Activated T-cell treated with anti-CD3 and anti-CD28 coated beads, Interleukin-2, amount 50 U/mL, for 1 hour (primary cell): Measurements from ENCODE around the gene NPHP4.
"Not testable (repeated sequence)": the region's sequence is repeated elsewhere in the genome, so short reads cannot be mapped to it uniquely, and the experiment has no call there.

Experiments
- DNase-seq: peaks from one replicate; pipeline ENCODE4 v3.0.0-alpha.2; 2020

Gene NPHP4

DNA sequence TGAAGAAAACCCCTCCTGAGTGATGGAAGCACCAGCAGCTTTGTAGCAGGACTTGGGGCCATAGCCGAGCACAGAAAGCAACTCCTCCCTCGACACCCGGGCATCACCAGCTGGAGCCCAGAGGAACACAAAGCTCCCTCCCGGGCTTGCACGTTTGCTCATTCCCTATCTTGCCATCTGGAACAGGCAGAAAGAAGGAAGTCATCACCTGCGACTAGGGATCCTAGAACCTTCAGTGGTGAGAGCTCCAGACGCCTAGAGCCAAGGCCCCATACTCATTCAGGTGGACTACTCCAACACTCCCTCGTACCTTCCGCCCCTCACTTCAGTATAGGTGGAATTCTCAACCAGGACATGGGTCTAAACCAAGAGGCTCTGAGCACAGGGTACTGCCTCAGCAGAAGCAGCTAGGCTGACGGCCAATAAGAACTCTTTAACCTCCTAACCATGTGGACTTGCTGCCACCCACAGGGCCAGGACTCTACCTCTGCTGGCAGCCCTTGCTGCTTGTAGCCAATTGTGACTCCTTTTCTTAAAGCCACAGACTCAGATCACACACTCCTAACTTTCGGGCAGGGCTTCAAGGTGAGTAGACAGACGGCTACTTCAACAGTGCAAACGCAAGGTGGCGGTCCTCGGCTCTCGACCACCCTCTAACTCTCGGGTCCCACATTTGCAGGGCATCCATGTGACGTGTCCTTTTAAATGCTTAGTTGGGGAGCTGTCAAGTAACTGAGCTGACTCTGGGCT, 65.4 kb downstream of the NPHP4 start:
- DNase-seq, result no peak

DNA sequence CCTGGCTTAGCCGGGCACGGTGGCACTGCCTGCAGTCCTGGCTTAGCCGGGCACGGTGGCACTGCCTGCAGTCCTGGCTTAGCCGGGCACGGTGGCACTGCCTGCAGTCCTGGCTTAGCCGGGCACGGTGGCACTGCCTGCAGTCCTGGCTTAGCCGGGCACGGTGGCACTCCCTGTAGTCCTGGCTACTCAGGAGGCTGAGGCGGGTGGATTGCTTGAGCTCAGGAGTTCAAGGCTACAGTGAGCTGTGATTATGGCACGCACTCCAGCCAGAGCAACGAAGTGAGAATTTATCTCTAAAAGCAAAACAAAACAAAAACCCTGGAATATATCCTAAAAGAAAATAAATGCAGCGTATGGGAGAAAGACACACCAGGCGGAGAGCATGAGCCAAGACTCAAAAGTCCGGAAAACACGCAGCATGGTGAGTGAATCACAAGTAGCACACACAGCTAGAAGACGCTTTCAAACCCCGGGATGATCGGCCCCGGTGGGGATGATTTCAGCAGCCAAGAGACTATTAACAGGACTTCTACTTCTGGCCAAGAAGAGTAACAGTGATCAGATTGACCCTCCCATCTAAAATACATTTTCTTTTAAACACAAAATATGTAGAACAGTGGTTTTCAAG, 69.4 kb downstream of the NPHP4 start:
- not testable (repeated sequence) for DNase-seq

DNA sequence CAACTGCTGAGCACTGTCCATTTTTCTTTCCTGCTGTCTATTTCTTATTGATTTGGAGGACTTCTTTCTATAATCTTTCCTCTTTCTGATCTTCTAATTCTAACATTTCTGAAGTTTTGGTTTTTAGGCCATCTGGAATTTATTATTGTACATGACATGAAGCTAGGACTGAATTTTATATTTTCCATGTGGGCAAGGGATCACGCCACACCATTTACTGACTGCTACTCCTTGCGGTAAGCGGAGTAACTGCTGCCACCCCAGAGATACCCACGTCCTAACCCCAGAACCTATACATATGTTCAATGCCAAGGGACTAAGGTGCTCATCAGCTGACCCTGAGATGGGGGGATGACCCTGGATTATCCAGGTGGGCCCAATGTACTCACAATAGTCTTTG, 70.6 kb downstream of the NPHP4 start:
- no peak for DNase-seq

DNA sequence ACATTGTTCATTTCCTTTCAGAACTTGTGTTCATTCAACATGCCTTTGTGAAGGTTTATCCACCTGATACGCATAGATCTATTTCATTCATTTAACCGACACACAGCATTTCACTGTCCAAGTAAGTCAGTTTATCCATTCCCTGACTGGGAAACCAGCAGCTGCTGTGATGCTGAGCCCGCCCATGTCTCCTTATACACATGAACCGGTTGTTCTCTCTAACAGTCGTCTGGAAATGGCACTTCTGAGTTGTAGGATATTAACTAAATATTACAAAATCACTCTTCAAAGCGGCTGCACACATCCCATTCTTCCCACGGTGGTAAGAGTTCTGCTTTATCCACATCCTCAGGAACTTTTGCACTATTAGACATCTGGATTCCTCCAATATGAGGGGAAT, 71.1 kb downstream of the NPHP4 start:
- no peak for DNase-seq

DNA sequence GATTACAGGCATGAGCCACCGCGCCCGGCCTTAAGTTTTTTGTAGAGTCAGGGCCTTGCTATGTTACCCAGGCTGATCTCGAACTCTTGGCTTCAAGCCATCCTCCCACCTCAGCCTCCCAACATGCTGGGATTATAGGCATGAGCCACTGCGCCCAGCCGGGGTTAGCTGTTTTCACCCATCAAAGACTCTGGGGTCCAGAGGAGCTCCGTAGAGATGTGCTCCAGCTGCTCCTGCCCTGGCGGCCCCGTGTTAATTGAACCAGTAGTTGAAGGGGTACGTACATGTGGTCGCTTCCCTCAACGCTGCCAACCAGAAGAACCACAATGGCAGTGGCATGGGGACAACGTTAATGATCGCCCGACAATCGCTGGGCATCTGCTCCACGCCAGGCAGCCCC, 72.0 kb downstream of the NPHP4 start:
- no peak for DNase-seq

DNA sequence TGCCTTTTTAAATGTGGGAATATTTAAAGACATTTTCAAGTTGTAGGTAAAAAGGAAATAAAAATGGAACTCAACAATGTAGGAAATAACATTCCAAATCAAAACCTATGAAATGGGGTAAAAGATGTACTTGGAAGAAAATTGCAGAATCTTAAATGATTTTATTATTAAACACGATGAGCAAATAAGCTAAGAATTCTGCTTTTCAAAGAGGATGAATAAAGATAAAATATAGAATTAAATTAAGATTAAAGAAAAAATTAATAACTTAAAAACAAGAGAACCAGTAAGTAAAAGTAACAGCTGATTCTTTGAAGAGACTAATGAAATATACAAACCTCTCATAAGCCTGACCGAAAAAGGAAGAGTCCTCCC, 74.0 kb downstream of the NPHP4 start:
- DNase-seq, result no peak

DNA sequence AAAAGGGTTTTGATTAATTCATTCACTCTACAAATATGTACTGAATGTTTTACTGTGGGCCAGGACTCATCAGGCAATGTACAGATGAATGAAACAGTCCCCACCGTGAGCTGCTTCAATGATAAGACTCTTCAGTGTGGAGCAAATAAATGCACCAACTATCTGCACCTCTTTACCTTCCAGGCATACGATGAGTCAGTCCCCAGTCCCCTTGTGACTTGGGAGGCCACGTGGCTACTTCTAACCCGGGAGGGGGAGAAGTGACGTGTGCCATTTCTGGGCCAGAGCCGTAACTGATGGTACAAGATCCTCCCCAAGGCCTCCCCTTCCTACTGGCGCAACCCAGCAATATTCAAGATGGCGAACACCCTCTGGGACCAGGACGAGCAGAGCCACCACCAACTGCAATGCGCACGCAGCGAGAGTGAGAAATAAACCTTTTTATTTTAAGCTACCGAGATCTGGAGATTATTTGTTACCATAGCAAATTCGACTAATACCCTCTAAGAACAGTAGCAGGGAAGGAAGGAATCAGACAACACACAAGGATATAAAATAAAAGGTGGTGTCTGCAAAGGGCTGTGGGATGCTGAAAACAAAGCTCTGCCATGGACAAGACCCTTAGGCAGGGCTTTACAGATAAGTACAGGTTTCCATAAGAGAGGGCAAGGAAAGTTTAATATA, 74.5 kb downstream of the NPHP4 start:
- no peak for DNase-seq

DNA sequence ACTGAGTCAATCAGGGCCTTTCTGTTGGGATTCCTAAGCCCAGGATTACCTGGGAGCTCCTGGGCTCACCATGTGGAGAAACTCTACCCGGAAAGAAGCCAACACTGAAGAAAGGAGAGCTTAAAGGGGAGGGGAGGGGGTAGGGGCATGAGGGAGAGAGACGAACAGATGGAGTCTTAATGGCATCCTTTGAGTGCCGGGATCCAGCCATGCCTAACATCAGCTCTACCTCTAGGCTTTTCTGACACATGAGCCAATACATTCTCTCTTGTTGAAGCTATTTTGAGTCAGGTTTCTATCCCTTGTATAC, 75.0 kb downstream of the NPHP4 start:
- no peak for DNase-seq

DNA sequence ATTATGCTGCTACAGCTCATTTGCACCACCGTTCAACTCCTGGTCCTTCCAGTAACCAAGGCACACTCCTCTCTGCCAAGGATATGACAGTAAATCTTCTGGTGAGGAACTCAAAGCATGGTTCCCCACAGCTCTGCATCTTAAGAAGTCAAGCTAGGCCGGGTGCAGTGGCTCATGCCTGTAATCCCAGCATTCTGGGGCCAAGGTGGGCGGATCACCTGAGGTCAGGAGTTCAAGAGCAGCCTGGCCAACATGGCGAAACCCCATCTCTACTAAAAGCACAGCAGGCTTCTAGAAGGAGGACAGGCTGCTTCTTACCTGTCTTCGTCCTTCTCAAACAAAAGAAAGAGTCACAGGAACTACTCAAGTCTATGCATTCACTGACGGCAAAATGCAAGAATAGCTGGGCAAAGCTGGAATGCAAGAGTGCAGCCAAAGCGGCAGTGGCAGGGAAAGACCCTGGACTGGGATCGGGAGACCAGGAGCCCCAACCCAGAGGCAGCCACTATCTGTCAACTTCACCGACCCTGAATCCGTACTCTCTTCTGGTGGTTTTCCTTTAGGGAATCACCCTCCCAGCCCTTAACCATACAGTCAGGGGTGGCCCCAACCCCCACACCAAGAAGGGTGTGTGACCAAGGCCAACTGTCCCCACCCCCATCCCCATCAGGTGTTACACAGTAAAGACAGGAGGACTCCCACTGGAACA, 75.5 kb downstream of the NPHP4 start:
- no peak for DNase-seq

DNA sequence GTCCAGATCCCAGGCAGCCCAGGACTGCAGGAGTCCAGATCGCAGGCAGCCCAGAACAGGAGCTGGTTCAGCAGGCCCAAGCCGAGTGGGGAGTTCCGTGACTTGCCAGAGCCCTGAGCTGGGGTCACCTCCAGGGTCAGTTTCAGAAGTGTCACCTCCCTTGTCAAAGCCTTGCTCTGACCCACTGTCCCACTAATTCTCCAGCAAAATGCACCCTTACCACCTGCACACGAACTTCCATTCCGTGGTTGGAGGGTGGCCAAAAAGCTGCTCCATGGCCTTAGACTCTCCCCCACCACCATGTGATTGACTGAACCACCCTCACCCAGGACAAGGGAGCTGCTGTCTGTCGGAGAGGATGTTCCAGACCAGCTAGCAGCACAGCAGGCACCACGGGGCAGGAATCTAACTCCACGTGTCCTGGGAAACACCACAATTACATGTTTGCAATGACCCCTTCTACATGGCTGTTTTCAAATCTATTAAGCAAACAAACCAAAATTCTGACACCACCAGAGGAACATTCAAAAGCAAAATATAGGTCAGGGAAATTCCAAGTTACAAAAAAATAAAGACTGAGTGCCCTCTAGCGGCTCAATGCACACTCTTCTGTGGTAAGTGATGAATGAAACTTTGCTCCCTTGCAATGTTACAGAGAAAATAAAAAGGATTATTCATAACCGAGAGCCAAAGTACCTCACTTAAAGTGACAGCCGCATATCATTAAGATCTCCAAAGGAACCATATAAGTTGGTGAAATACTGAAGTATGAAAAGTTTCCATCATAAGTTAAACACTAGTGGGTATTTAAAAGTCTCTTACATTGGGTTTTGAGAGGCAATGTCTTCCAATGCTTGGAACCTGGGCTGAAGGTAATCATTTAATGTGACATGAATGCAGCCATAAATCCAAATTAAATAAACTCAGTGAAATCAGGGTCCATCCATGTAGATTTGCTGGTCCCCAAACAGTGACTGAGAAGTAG, 76.3 kb downstream of the NPHP4 start:
- DNase-seq, result no peak

DNA sequence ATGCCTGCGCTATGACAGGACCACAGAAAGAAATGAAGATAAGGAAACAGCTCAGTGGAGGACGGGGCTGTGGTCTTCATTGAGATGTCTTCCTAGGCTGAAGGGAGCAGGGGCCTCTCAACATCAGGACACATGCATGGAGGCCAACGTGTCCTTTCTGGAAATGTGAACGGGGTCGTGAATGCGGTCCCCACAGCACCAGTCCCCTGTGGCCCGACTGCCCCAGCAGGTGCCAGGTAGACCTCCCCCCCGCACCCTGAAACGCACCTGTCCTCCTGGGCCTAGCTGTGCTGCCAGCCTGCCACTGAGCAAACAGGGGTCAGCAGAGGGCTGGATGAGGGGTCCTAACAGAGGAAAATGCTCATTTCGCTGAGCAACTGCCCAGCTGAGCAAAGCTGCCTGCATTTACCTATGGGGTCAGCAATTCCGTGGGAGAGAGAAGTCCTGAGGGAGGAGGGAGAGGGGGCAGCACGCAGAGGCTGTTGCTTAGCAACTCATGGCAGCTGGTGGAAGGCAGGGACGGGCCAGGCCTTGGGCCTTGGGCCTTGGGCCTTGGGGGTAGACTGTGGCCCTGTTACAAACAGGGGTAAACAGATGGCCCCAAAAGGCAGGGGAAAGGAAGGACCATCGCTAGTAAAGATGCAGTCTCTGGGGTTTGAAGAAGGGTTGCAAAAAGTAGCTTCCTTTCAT, 77.4 kb downstream of the NPHP4 start:
- no peak for DNase-seq

DNA sequence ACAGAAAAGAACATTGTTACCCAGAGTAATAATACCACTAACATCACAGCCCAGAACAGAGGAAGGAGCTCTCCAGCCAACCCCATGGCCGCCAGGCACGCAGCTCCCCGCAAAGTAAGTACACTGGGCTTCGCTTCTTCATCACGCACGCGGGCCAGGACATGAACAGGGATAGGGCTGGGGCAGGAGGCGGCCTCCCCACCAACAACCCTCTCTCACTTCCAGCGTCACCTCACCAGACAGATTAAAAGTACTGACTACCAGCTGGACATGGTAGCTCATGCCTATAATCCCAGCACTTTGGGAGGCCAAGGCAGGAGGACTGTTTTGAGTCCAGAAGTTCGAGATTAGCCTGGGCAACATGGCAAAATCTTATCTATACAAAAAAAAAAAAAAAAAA, 78.3 kb downstream of the NPHP4 start:
- DNase-seq, result no peak

DNA sequence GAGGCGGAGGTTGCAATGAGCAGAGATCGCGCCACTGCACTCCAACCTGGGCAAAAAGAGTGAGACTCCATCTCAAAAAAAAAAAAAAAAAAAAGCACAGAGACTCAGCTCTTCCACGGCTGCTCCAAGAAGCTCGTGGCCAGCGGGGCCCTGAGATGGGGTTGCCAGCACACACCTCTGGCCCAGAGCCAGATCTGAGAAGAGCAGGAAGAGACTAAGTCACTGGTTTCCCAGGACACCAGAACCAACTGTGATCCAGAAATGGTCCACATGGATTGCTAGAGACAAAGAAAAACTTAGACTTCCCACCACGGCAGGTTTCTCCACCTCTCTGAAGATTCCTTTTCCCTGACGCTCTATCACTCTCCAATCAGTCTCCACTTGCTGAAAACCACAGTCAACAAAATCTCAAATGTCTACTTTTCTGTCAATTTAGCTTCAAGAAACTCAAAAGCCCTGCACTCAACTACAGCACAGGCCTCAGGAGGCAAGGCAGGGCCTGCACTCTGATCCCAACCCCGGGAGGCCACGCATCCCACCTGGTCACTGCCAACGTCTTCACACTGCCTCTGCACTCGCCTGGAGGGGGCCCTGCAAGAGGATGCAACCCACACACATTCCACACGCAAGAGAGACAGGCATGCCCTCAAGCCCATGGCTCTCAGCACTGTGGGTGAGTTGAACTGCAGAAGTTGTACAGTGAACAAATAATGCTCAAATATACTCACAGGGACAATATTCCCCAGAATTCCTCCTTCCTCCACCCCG, 79.0 kb downstream of the NPHP4 start:
- DNase-seq, result no peak

DNA sequence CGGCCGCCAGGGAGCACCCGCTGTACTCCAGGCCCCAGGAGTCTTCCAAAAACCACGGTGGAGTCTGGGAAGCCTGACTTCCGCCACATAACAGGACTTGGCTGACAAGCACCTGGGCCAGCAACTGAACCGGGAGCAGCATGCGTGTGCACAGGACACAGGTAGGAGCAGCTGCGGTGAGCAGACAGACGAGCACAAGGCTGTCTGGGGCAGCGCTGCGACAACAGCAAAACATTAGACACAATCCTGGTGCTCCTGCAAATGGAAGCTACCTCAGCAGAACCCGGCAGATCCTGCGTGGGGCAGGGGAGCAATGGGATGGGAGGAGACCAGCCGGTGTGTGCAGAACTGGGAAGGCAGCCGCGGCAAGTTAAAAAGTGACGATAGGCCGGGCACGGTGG, 80.4 kb downstream of the NPHP4 start:
- no peak for DNase-seq

DNA sequence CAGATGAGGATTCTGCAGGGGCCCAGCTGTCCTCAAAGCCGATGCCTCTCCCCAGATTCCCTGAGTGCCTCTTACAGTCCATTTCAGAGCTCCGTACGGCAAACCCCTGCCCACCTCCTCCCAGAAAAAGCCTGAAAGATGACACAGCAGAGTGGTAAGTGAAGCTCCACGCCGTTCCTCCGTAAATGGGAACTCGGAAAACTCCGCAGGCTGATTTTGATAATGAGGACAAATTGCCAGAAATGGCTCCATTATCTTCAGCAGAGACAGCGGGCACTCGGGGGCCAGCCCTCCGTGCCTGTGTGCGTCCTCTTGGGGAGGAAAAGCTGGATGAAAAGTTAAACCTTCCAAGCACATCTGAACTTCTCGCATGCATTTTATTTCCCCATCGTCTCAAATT, 81.1 kb downstream of the NPHP4 start:
- no peak for DNase-seq

DNA sequence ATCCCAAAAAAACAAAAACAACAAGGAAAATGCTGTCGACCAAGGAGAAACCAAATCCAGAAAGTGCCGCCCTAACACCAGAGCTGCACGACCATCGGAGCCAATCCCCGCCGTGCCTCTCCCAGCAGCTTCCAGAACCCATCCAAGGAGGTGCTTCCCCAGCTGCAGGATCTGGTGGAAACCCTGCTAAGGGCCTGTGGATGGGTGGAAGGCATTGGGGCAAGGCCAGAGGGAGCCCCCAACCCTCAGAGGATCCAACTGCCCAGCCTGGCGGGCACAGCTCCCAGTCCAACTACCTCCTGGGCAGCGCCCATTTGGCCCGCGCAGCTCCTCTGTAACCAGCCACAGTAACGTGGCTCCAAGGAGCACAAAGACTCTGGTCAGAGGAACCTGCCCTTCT, 81.6 kb downstream of the NPHP4 start:
- no peak for DNase-seq

DNA sequence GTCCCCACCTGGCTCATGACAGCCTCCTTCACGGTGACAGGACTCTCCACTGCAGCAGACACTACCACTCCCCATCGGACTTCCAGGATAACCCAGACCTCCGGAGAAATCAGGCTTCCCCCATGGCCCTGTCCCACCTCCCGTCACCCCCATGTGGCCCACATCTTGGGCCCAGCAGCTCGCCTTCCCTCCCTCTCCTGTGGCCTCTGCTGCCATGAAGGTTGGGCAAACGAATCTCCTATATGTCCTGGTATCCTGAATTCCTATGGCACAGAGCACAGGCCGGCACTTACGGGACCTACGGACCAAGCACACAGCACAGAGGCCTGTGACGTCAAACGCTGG, 82.0 kb downstream of the NPHP4 start:
- no peak for DNase-seq

DNA sequence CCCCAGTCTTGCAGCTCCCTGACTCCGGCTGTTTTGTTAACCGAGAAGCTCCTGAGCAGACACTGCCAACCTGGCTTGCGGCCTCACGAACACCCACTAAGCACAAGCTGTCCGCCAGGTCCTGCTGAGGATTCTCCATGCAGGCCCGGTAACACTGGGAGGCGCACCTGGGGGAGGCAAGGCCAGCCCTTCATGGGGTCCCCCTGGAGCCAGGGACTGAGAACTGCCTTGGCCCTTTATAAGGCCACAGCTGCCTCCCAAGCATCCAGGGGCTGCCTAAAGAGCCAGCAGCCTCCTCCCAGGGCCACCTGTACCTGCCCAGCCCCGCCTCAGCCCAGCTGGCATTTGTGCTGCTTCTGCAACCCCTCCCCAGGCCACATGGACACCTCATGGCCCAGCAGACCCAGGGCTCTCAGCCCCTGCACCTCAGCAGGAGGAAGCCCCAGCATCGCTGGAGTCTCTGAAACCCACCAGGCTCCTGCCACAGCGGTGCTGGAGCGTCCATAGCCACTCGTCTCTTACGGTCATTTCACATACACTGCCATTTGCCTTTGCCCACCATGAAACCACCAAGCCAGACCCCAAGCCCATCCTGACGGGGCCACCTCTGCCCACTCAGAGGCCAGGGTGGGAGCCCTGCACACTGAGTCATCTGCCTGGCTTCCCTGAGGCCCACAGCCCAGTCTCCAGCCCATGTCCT, 82.5 kb downstream of the NPHP4 start:
- no peak for DNase-seq

DNA sequence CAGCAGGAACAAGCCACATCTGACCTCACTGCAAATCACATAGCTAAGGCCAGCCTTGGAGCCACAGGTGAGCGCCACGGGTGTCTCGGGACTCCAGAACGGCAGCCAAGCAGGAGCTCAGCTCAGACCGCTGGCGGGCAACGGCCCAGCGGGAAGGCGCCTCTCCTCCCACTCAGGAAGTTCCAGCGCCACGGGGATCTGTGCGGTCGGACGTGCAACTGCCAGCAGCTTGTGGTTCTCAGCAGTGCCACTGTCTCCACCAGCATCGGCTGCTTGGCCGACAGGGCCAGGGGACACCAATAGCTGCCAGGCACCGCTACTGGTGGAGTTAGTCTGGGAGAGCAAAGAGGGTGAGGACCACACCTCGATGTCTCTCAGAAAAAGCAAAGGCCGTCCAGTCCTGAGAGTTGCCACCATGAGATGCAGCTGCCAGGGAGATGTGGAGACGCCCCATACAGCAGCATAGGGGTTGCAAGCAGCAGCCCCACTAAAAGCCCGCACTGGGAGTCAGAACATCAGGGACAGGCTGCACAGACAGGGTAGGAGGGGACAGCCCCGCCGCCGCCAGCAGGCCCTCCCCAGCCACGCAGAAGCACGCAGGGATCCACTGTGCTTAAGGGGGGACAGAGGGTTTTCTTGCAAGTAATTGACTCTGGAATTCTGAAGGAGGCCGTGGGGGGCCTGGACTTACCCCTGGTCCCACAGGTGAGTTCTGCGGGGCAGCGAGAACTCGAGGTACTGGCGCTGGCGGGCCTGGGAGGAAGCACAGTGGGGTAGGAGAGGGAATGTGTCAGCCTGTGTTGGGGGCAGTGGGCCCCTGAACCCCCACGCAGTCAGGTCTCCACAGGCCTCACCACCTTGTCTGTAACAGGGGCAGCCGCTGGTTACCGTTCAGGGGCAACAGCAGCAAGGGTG, 83.5 kb downstream of the NPHP4 start:
- no peak for DNase-seq

DNA sequence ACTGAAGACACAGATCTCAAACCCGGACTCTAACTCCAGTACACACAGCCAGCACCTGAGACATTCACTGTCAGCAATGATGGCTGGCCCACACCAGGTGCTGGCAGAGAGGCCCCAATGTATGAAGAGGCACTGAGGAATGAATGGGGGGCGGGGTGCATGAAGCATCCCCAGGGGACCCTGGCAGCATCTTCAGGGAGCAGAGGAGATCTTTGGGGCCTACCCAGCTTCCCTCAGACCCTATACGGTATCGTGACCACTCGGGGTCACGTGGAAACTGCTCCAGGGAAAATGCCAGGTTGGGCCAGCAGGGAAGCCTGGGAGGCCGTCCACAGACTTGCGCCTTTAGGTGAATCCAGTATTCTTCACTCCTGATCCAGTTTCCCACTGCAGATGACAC, 84.3 kb downstream of the NPHP4 start:
- DNase-seq, result no peak
